Testis (tissue), 3 donors: Measurements from ENCODE around the gene INTS3. TPM values are rescaled to one million over a fixed set of nuclear protein-coding genes. Genes with fewer than 3 reads are reported as not detected.

Experiments used
- DNase-seq: peaks from one replicate; pipeline ENCODE4 v3.0.0-alpha.2; 2019
- H3K27ac ChIP-seq, 2 donors: fragments of 200-600 bp; sonication (generic); one replicate each; pipeline ENCODE4 v1.5.1; 2019
- H3K27me3 ChIP-seq: fragments of 200-600 bp; sonication (generic); one replicate; pipeline ENCODE4 v1.5.1; 2019
- H3K36me3 ChIP-seq: fragments of 200-600 bp; sonication (generic); one replicate; pipeline ENCODE4 v1.5.1; 2017; ENCODE audit warnings: low read depth; ENCODE audit errors: missing control alignments
- H3K4me1 ChIP-seq: fragments of 200-600 bp; sonication (generic); one replicate; pipeline ENCODE4 v1.5.1; 2019
- H3K4me3 ChIP-seq, 2 donors: fragments of 200-600 bp; sonication (generic); one replicate each; pipeline ENCODE4 v1.5.1; 2017 to 2019
- H3K9me3 ChIP-seq: fragments of 200-600 bp; sonication (generic); one replicate; pipeline ENCODE4 v1.5.1; 2017
- CTCF ChIP-seq, 3 experiments: fragments of 450-650 bp in 2 of 3; fragments of 200-600 bp in 1 of 3; sonication (generic) in 1 of 3; IDR thresholded peaks; one replicate each; pipeline ENCODE4 v1.5.1; 2016 to 2019; ENCODE audit warnings: antibody characterized with exemption in 3 of 3, mild to moderate bottlenecking in 2 of 3, moderate library complexity in 1 of 3
- POLR2A ChIP-seq: fragments of 450-650 bp; IDR thresholded peaks from one replicate; pipeline ENCODE4 v1.6.1; 2017; ENCODE audit warnings: antibody characterized with exemption, mild to moderate bottlenecking, moderate library complexity
- WGBS, 2 donors: methylation state at CpG; one replicate each; pipeline ENCODE4 v1.1.5; 2018; 5-methylcytosine and 5-hydroxymethylcytosine counted together
- intact Hi-C: fragments of 100-400 bp; cut with DNase I; formaldehyde crosslinking; loops from one replicate; pipeline ENCODE4 v1.15.1; 2023; ENCODE audit warnings: low total_unique reads
- polyA plus RNA-seq: library from polyadenylated mRNA; stranded (reverse); fragments of 350-450 nt; fragmentation: Illumina TruSeq; extraction: RNeasy Lipid Tissue Mini Kit (QIAGEN cat#74804); gene quantifications from one replicate; pipeline ENCODE4 v1.2.3, GENCODE V29; 2014; ENCODE audit warnings: low read depth, low replicate concordance; ENCODE audit not compliant: insufficient read depth
- total RNA-seq, 2 donors: library from RNA; depleted of rRNA; stranded (reverse); fragments of >200 nt; gene quantifications; one replicate each; pipeline ENCODE4 v1.2.3, GENCODE V29; 2016

Gene INTS3
- total and polyA plus RNA-seq, 3 donors from 2014 or later, result 66.1 to 121 (median 113) TPM

- intact Hi-C loops, result no loop called here
Observed at GRCh38 chr1:153696741-153697140, 31.1 kb upstream of the INTS3 start.

GRCh38 chr1:153697191-153698019 lies 30.4 kb upstream of the INTS3 start:
- Histone ChIP-seq H3K36me3 (no peaks in the 10 kb centered on the region), H3K9me3 (no peaks in the 10 kb centered on the region), H3K4me1 (peaks cover 22% of the 10 kb centered on the region), H3K27ac (peak overlapping the region; percentile 66 to 82), H3K4me3 (peak overlapping the region in 1 of 2 donors; percentile 34), H3K27me3 (no peaks in the 10 kb centered on the region)
- intact Hi-C loops, result no loop called here
- WGBS, 2 donors, result 34 to 41% methylated on average over 12 of the region's 12 CpGs
- peak; percentile 89 for DNase-seq
- TF ChIP-seq POLR2A (no peak), CTCF (IDR thresholded peaks at IDR 0.05) (no peak)

More at GRCh38 chr1:153696741-153697140, 31.1 kb upstream of the INTS3 start:
- Histone ChIP-seq H3K4me3 (no peak overlapping the region), H3K36me3 (no peaks in the 10 kb centered on the region), H3K9me3 (no peaks in the 10 kb centered on the region), H3K4me1 (peaks cover 22% of the 10 kb centered on the region), H3K27ac (peak overlapping the region in 1 of 2 donors; percentile 82), H3K27me3 (no peaks in the 10 kb centered on the region)
- WGBS, 2 donors, result 62 to 85% methylated on average over 8 of the region's 8 CpGs
- TF ChIP-seq CTCF (IDR thresholded peaks at IDR 0.05), result no peak
- TF ChIP-seq POLR2A, result no peak
- DNase-seq, result no peak

GRCh38 chr1:153698020-153698922 lies 29.6 kb upstream of the INTS3 start:
- Histone ChIP-seq H3K36me3 (no peaks in the 10 kb centered on the region), H3K27me3 (no peaks in the 10 kb centered on the region), H3K27ac (peak overlapping the region; percentile 66 to 82), H3K4me1 (peaks cover 22% of the 10 kb centered on the region), H3K4me3 (peak overlapping the region; percentile 9 to 34), H3K9me3 (no peaks in the 10 kb centered on the region)
- no peak for TF ChIP-seq CTCF (IDR thresholded peaks at IDR 0.05)
- TF ChIP-seq POLR2A, result no peak
- 8 to 17% methylated on average over 21 to 29 of the region's 29 CpGs for WGBS, 2 donors
- peak; percentile 67 for DNase-seq
- intact Hi-C loops, result no loop called here

GRCh38 chr1:153698923-153699714 lies 28.7 kb upstream of the INTS3 start:
- no peak overlapping the region for H3K4me3 ChIP-seq
- WGBS, 2 donors, result 62 to 68% methylated on average over 6 of the region's 6 CpGs
- H3K27me3 ChIP-seq, result no peaks in the 10 kb centered on the region
- no peaks in the 10 kb centered on the region for H3K36me3 ChIP-seq
- no peaks in the 10 kb centered on the region for H3K9me3 ChIP-seq
- H3K4me1 ChIP-seq, result peaks cover 22% of the 10 kb centered on the region
- DNase-seq, result no peak
- TF ChIP-seq CTCF (IDR thresholded peaks at IDR 0.05) (no peak), POLR2A (no peak)
- peak overlapping the region in 1 of 2 donors; percentile 82 for H3K27ac ChIP-seq
- intact Hi-C loops, result no loop called here
